Upper lobe of right lung (tissue), 1 donor: ENCODE results near the gene LENEP. TPM values are rescaled to one million over a fixed set of nuclear protein-coding genes. Genes with fewer than 3 reads are reported as not detected.

Source experiments
- ATAC-seq: fragments of 200-7000 bp; cut with Tn5 transposase; one replicate; pipeline ENCODE4 v1.9.1; 2020; ENCODE audit warnings: mild to moderate bottlenecking, moderate library complexity
- DNase-seq: peaks from one replicate; pipeline ENCODE4 v3.0.0-alpha.2; 2020
- H3K27ac ChIP-seq: fragments of 200-600 bp; one replicate; pipeline ENCODE4 v1.8.0; 2022
- H3K27me3 ChIP-seq: fragments of 200-600 bp; one replicate; pipeline ENCODE4 v1.8.0; 2022; ENCODE audit warnings: mild to moderate bottlenecking
- H3K36me3 ChIP-seq: fragments of 200-600 bp; one replicate; pipeline ENCODE4 v1.8.0; 2022
- H3K4me1 ChIP-seq: fragments of 200-600 bp; one replicate; pipeline ENCODE4 v1.8.0; 2022
- H3K4me3 ChIP-seq: fragments of 200-600 bp; one replicate; pipeline ENCODE4 v1.8.0; 2022; ENCODE audit warnings: mild to moderate bottlenecking
- H3K9me3 ChIP-seq: fragments of 200-600 bp; one replicate; pipeline ENCODE4 v1.8.0; 2022
- intact Hi-C: fragments of 100-400 bp; cut with DNase I; formaldehyde crosslinking; loops from one replicate; pipeline ENCODE4 v1.11.0; 2022
- total RNA-seq: library from RNA; stranded (reverse); fragmentation: NEBNext Ultra II Directional; extraction: Animal tissue kit (Norgen Biotek cat#: 25700); gene quantifications from one replicate; pipeline ENCODE4 v1.2.1, GENCODE V29; 2021
- TF ChIP-seq, protein P1 (sequence below): fragments of 200-600 bp; IDR thresholded peaks from one replicate; pipeline ENCODE4 v1.8.0; 2022; ENCODE audit warnings: antibody characterized with exemption
- donor health status: DM: no; HTN: yes; CAD: no; lungs with severe emphysema.

Gene LENEP
- total RNA-seq, 1 donor from 2014 or later: not detected

DNA sequence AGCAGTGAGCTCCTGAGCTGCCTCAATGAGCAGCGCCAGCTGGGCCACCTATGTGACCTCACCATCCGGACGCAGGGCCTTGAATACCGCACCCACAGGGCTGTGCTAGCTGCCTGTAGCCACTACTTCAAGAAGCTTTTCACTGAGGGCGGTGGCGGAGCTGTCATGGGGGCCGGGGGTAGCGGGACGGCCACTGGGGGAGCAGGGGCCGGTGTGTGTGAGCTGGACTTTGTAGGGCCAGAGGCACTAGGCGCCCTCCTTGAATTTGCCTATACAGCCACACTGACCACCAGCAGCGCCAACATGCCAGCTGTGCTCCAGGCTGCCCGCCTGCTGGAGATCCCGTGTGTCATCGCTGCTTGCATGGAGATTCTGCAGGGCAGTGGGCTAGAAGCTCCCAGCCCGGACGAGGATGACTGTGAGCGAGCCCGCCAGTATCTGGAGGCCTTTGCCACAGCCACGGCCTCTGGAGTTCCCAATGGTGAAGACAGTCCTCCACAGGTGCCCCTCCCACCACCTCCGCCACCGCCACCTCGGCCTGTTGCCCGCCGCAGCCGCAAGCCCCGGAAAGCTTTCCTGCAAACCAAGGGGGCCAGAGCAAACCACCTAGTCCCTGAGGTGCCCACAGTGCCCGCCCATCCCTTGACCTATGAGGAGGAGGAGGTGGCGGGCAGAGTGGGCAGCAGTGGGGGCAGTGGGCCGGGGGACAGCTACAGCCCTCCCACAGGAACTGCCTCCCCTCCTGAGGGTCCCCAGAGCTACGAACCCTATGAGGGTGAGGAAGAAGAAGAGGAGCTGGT lies 21.5 kb downstream of the LENEP start:
- intact Hi-C loops: no loop called here
- Histone ChIP-seq H3K36me3 (peaks cover 28% of the 10 kb centered on the region), H3K9me3 (no peaks in the 10 kb centered on the region), H3K4me3 (no peak overlapping the region), H3K27me3 (no peaks in the 10 kb centered on the region), H3K27ac (no peak overlapping the region), H3K4me1 (peaks cover 64% of the 10 kb centered on the region)
- no peak for ATAC-seq
- TF ChIP-seq, protein P1, sequence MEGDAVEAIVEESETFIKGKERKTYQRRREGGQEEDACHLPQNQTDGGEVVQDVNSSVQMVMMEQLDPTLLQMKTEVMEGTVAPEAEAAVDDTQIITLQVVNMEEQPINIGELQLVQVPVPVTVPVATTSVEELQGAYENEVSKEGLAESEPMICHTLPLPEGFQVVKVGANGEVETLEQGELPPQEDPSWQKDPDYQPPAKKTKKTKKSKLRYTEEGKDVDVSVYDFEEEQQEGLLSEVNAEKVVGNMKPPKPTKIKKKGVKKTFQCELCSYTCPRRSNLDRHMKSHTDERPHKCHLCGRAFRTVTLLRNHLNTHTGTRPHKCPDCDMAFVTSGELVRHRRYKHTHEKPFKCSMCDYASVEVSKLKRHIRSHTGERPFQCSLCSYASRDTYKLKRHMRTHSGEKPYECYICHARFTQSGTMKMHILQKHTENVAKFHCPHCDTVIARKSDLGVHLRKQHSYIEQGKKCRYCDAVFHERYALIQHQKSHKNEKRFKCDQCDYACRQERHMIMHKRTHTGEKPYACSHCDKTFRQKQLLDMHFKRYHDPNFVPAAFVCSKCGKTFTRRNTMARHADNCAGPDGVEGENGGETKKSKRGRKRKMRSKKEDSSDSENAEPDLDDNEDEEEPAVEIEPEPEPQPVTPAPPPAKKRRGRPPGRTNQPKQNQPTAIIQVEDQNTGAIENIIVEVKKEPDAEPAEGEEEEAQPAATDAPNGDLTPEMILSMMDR: no peak
- no peak for DNase-seq

DNA sequence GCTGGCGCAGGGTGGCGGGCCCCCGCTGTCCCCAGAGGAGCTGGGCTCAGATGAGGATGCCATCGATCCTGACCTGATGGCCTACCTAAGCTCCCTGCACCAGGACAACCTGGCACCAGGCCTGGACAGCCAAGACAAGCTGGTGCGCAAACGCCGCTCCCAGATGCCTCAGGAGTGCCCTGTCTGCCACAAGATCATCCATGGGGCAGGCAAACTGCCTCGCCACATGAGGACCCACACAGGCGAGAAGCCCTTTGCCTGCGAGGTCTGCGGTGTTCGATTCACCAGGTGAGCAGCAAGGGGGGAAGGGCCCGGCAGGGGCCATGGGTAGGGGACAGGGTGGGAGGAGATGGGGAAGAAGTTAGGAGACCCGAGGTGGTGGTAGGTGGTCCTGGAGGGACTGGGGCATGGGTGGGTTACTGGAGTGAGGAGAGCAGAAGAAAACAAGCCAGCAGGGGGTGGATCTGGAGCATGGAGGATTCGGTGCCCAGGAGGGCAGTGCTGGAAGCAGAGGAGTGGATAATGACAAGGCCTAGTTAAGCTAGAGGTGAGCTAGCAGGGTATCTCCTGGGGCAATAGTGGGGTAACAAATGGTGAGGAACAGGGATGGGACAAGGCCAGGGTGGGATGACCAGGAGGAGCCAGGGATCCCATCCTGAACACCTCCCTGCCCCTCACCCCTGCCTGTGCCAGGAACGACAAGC lies 22.3 kb downstream of the LENEP start:
- peaks cover 28% of the 10 kb centered on the region for H3K36me3 ChIP-seq
- intact Hi-C loops: no loop called here
- DNase-seq: no peak
- no peak overlapping the region for H3K4me3 ChIP-seq
- H3K4me1 ChIP-seq: peaks cover 57% of the 10 kb centered on the region
- no peaks in the 10 kb centered on the region for H3K27me3 ChIP-seq
- H3K9me3 ChIP-seq: no peaks in the 10 kb centered on the region
- no peak for ATAC-seq
- TF ChIP-seq, protein P1: no peak
- H3K27ac ChIP-seq: no peak overlapping the region

DNA sequence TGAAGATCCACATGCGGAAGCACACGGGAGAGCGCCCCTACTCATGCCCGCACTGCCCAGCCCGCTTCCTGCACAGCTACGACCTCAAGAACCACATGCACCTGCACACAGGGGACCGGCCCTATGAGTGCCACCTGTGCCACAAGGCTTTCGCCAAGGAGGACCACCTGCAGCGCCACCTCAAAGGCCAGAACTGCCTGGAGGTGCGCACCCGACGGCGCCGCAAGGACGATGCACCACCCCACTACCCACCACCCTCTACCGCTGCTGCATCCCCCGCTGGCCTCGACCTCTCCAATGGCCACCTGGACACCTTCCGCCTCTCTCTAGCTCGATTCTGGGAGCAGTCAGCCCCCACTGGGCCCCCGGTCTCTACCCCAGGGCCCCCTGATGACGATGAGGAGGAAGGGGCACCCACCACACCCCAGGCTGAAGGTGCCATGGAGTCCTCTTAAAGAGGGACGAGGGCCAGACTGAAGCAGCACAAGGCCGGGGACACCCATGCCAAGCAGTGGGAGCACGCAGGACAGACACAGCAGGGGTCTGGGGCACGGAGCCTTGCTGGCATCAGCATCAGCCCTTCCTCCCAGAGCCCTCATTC lies 22.9 kb downstream of the LENEP start:
- H3K36me3 ChIP-seq: peaks cover 28% of the 10 kb centered on the region
- no peaks in the 10 kb centered on the region for H3K27me3 ChIP-seq
- TF ChIP-seq, protein P1: no peak
- no peak for DNase-seq
- no peak for ATAC-seq
- H3K27ac ChIP-seq: peak overlapping the region; percentile 76
- H3K4me1 ChIP-seq: peaks cover 50% of the 10 kb centered on the region
- no peak overlapping the region for H3K4me3 ChIP-seq
- intact Hi-C loops: no loop called here
- H3K9me3 ChIP-seq: no peaks in the 10 kb centered on the region

DNA sequence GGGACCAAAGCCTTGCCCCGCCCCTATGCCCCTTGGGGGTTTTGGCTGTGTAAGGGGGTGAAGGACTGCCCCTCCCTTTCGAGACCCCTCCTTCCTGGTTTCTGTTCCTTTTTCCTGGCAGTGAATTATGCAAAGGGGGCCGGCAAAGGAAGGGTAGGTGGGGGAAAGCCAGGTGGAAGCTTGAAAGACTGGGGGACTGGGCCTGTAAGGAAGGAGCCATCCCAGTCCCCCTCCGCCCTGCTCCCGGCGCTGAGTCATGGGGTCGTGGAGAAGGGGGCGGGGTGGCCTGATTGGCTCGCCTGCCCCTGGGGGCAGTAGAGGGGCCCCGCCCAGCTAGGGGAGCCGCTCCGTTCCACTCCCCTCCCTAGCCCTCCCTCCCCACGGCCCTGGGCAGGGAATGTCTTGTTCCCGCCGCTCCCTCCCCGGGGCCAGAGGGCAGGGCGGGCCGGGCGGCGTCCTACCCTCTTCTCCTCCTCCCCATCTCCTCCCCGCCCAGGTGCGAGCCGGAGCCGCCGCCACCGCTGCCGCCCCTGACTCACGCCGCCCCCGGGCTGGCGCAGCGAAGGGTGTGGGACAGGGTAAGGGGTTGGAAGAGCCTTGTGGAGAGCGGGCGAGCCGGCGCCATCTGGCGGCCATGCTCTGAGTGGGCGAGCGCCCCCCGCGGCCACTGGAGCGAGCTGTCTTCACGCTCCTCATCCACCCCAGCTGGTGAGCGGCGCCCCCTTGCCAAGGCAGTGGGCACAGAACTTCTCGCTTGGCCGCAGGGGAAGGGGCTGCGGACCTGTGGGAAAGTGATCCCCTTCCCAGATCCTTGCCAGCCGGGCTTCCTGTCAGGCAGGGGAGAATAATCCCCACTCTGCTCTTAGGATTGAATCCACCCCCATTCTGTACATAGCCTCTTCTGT lies 23.9 kb downstream of the LENEP start:
- Histone ChIP-seq H3K9me3 (no peaks in the 10 kb centered on the region), H3K27ac (peak overlapping the region; percentile 76), H3K27me3 (no peaks in the 10 kb centered on the region), H3K36me3 (peaks cover 28% of the 10 kb centered on the region), H3K4me1 (peaks cover 41% of the 10 kb centered on the region), H3K4me3 (peak overlapping the region; percentile 47)
- DNase-seq (peak; percentile 96), ATAC-seq (peak; percentile 94)
- intact Hi-C loops: no loop called here
- TF ChIP-seq, protein P1: peak; percentile 98

GRCh38 chr1:155017946-155018316 lies 24.5 kb downstream of the LENEP start:
- no peak for ATAC-seq
- H3K4me3 ChIP-seq: peak overlapping the region; percentile 47
- no peak for DNase-seq
- H3K27me3 ChIP-seq: no peaks in the 10 kb centered on the region
- intact Hi-C loops: no loop called here
- H3K4me1 ChIP-seq: peaks cover 34% of the 10 kb centered on the region
- peak overlapping the region; percentile 76 for H3K27ac ChIP-seq
- TF ChIP-seq, protein P1: no peak
- no peaks in the 10 kb centered on the region for H3K9me3 ChIP-seq
- H3K36me3 ChIP-seq: peaks cover 28% of the 10 kb centered on the region
